ENCODE data around the gene ZCWPW1. TPM values are rescaled to one million over a fixed set of nuclear protein-coding genes. Genes with fewer than 3 reads are reported as not detected.
"Not testable (repeated sequence)": the region's sequence is repeated elsewhere in the genome, so short reads cannot be mapped to it uniquely, and the experiment has no call there.

ZCWPW1 gene
- total RNA-seq, 1 experiment from 2014 or later = 3.4 TPM

GRCh38 chr7:100441641-100442535, 13.4 kb upstream of the ZCWPW1 start:
- BruUV-seq (replicated peaks) = no TSS peak
- no peaks in the 10 kb centered on the region for H3K9me3 ChIP-seq
- CTCF ChIA-PET = interaction anchor here (0.7 kb wide), 1 partner anchor 100 kb away, joined by 4 read pairs; no protein-coding TSS in a partner anchor
- POLR2A ChIA-PET = no interaction called here
- TF ChIP-seq CTCF (IDR thresholded peaks at IDR 0.05; ENCODE audit: insufficient read depth in 1 of 2, low read depth in 1 of 2, low read length in 1 of 2, severe bottlenecking in 1 of 2, unreplicated experiment in 1 of 2) = no peak
- H3K36me3 ChIP-seq (ENCODE audit: control insufficient read depth, insufficient read depth, low read length) = no peaks in the 10 kb centered on the region
- no peak for DNase-seq
- intact Hi-C loops (cut with micrococcal nuclease; ENCODE audit: unreplicated experiment) = no loop called here
- no peak overlapping the region for H3K27ac Mint-ChIP-seq (ENCODE audit: unreplicated experiment)
- no peaks in the 10 kb centered on the region for H3K36me3 Mint-ChIP-seq (ENCODE audit: insufficient read depth, unreplicated experiment)
- no peaks in the 10 kb centered on the region for H3K27me3 ChIP-seq (replicated peaks; ENCODE audit: control insufficient read depth, insufficient read depth, low read length)
- H3K4me3 ChIP-seq (ENCODE audit: low read depth, low read length) = no peak overlapping the region
- H3K27me3 Mint-ChIP-seq (ENCODE audit: insufficient read depth, unreplicated experiment) = no peaks in the 10 kb centered on the region
- no peak overlapping the region for H3K4me3 Mint-ChIP-seq (ENCODE audit: unreplicated experiment)
- H3K4me1 ChIP-seq = peaks cover 13% of the 10 kb centered on the region
- H3K4me1 Mint-ChIP-seq (ENCODE audit: low read depth, unreplicated experiment) = no peaks in the 10 kb centered on the region
- no peaks in the 10 kb centered on the region for H3K9me3 Mint-ChIP-seq (ENCODE audit: unreplicated experiment)

GRCh38 chr7:100439244-100439643, 10.7 kb upstream of the ZCWPW1 start:
- H3K4me3 Mint-ChIP-seq (ENCODE audit: unreplicated experiment); POLR2A ChIA-PET; intact Hi-C loops (cut with micrococcal nuclease; ENCODE audit: unreplicated experiment); H3K9me3 Mint-ChIP-seq (ENCODE audit: unreplicated experiment); H3K4me3 ChIP-seq (ENCODE audit: low read depth, low read length); H3K27me3 Mint-ChIP-seq (ENCODE audit: insufficient read depth, unreplicated experiment); H3K9me3 ChIP-seq; BruUV-seq (replicated peaks); H3K27me3 ChIP-seq (replicated peaks; ENCODE audit: control insufficient read depth, insufficient read depth, low read length); CTCF ChIA-PET; H3K4me1 ChIP-seq; H3K36me3 ChIP-seq (ENCODE audit: control insufficient read depth, insufficient read depth, low read length); H3K27ac Mint-ChIP-seq (ENCODE audit: unreplicated experiment): not testable (repeated sequence)
- Mint-ChIP-seq H3K36me3 (ENCODE audit: insufficient read depth, unreplicated experiment) (peaks cover 25% of the 10 kb centered on the region), H3K4me1 (ENCODE audit: low read depth, unreplicated experiment) (peaks cover 10% of the 10 kb centered on the region)
- peak in 1 of 2 experiments; percentile 9 for DNase-seq

- H3K4me1 Mint-ChIP-seq (ENCODE audit: low read depth, unreplicated experiment) = peaks cover 12% of the 10 kb centered on the region
- H3K36me3 ChIP-seq (ENCODE audit: control insufficient read depth, insufficient read depth, low read length); H3K4me3 ChIP-seq (ENCODE audit: low read depth, low read length); H3K4me3 Mint-ChIP-seq (ENCODE audit: unreplicated experiment); H3K9me3 ChIP-seq; H3K9me3 Mint-ChIP-seq (ENCODE audit: unreplicated experiment); POLR2A ChIA-PET; BruUV-seq (replicated peaks); H3K4me1 ChIP-seq; H3K27ac Mint-ChIP-seq (ENCODE audit: unreplicated experiment); intact Hi-C loops (cut with micrococcal nuclease; ENCODE audit: unreplicated experiment); H3K27me3 Mint-ChIP-seq (ENCODE audit: insufficient read depth, unreplicated experiment); H3K27me3 ChIP-seq (replicated peaks; ENCODE audit: control insufficient read depth, insufficient read depth, low read length); CTCF ChIA-PET; DNase-seq: not testable (repeated sequence)
- H3K36me3 Mint-ChIP-seq (ENCODE audit: insufficient read depth, unreplicated experiment) = peaks cover 30% of the 10 kb centered on the region
Measured at GRCh38 chr7:100438731-100439130, 10.2 kb upstream of the ZCWPW1 start.

- H3K4me3 ChIP-seq (ENCODE audit: low read depth, low read length) = no peak overlapping the region
- Mint-ChIP-seq H3K36me3 (ENCODE audit: insufficient read depth, unreplicated experiment) (peaks cover 36% of the 10 kb centered on the region), H3K27ac (ENCODE audit: unreplicated experiment) (no peak overlapping the region), H3K27me3 (ENCODE audit: insufficient read depth, unreplicated experiment) (no peaks in the 10 kb centered on the region), H3K4me3 (ENCODE audit: unreplicated experiment) (no peak overlapping the region), H3K9me3 (ENCODE audit: unreplicated experiment) (no peaks in the 10 kb centered on the region), H3K4me1 (ENCODE audit: low read depth, unreplicated experiment) (peaks cover 17% of the 10 kb centered on the region)
- no peaks in the 10 kb centered on the region for H3K9me3 ChIP-seq
- CTCF ChIA-PET = interaction anchor here (0.7 to 1.1 kb wide), 2 partner anchors 10 to 125 kb away, joined by 3 to 4 read pairs; partner anchors contain the start of gene ZCWPW1
- TF ChIP-seq CTCF (IDR thresholded peaks at IDR 0.05; ENCODE audit: insufficient read depth in 1 of 2, low read depth in 1 of 2, low read length in 1 of 2, severe bottlenecking in 1 of 2, unreplicated experiment in 1 of 2) = no peak
- BruUV-seq (replicated peaks) = no TSS peak
- DNase-seq = no peak
- no peaks in the 10 kb centered on the region for H3K27me3 ChIP-seq (replicated peaks; ENCODE audit: control insufficient read depth, insufficient read depth, low read length)
- POLR2A ChIA-PET = no interaction called here
- no peaks in the 10 kb centered on the region; the same call in 1 of the 2 replicates for H3K36me3 ChIP-seq (ENCODE audit: control insufficient read depth, insufficient read depth, low read length)
- no peaks in the 10 kb centered on the region for H3K4me1 ChIP-seq
- intact Hi-C loops (cut with micrococcal nuclease; ENCODE audit: unreplicated experiment) = no loop called here
Measured at GRCh38 chr7:100438172-100438571, 9.7 kb upstream of the ZCWPW1 start.
